OCI-LY7 (cell line): ENCODE measurements around the gene TCF23. TPM values are rescaled to one million over a fixed set of nuclear protein-coding genes. Genes with fewer than 3 reads are reported as not detected.

Source experiments
- BruUV-seq: library from RNA; stranded (reverse); fragments of 400-500 nt; replicated peaks from 2 replicates; lab custom pipeline; 2021; lab: Mats Ljungman, UMichigan
- CTCF ChIA-PET: fragments of 300-600 bp; sonication (Branson Sonifier 250); formaldehyde crosslinking; loops from one replicate; lab custom pipeline; 2022; ENCODE audit warnings: antibody characterized with exemption; ENCODE audit not compliant: unreplicated experiment; lab: Charles Lee
- POLR2A ChIA-PET: fragments of 300-600 bp; sonication (Branson Sonifier 250); formaldehyde crosslinking; loops from one replicate; lab custom pipeline; 2022; ENCODE audit warnings: antibody characterized with exemption; lab: Charles Lee
- DNase-seq: peaks from one replicate; pipeline ENCODE4 v3.0.0-alpha.2; 2015; ENCODE audit warnings: low spot score
- H2AFZ ChIP-seq: fragments of 200-600 bp; sonication (generic), shearing (Covaris generic); 2 replicates; pipeline ENCODE4 v1.6.1; 2014; ENCODE audit warnings: mild to moderate bottlenecking, antibody characterized with exemption, low read length, moderate library complexity
- H3K27ac ChIP-seq: fragments of 200-600 bp; sonication (generic); 2 replicates; pipeline ENCODE4 v1.5.1; 2014; ENCODE audit warnings: mixed run types, low read depth, mild to moderate bottlenecking, moderate library complexity, low read length, inconsistent platforms; ENCODE audit not compliant: poor library complexity, severe bottlenecking
- H3K36me3 ChIP-seq: fragments of 200-600 bp; sonication (generic); 2 replicates; pipeline ENCODE4 v1.6.1; 2014; ENCODE audit warnings: mild to moderate bottlenecking, antibody characterized with exemption, low read length, moderate library complexity, mixed read lengths; ENCODE audit not compliant: insufficient read depth
- H3K4me1 ChIP-seq: fragments of 200-600 bp; sonication (generic); 2 replicates; pipeline ENCODE4 v1.5.1; 2014; ENCODE audit warnings: mild to moderate bottlenecking, low read length; ENCODE audit not compliant: insufficient read depth, poor library complexity, severe bottlenecking
- H3K4me2 ChIP-seq: fragments of 200-600 bp; sonication (generic); 2 replicates; pipeline ENCODE4 v1.6.1; 2014; ENCODE audit warnings: mild to moderate bottlenecking, low read length
- H3K4me3 ChIP-seq: fragments of 200-600 bp; sonication (generic); 2 replicates; pipeline ENCODE4 v1.5.1; 2014; ENCODE audit warnings: mild to moderate bottlenecking, low read depth, low read length; ENCODE audit not compliant: poor library complexity, severe bottlenecking
- H3K79me2 ChIP-seq: fragments of 200-600 bp; sonication (generic); 2 replicates; pipeline ENCODE4 v1.6.1; 2016; ENCODE audit warnings: low read depth, mild to moderate bottlenecking, low read length, moderate library complexity, mixed read lengths; ENCODE audit not compliant: insufficient read depth
- H3K9me2 ChIP-seq: fragments of 200-600 bp; sonication (generic); 2 replicates; pipeline ENCODE4 v1.6.1; 2016; ENCODE audit warnings: mild to moderate bottlenecking, low read length, mixed read lengths; ENCODE audit not compliant: insufficient read depth
- H3K9me3 ChIP-seq: fragments of 200-600 bp; sonication (generic); 2 replicates; pipeline ENCODE4 v1.6.1; 2014; ENCODE audit warnings: mild to moderate bottlenecking, mixed run types, low read length, mixed read lengths
- H4K20me1 ChIP-seq: fragments of 200-600 bp; sonication (generic); 2 replicates; pipeline ENCODE4 v1.6.1; 2014; ENCODE audit warnings: mild to moderate bottlenecking, antibody characterized with exemption, low read length, moderate library complexity, mixed read lengths; ENCODE audit not compliant: insufficient read depth
- EZH2phosphoT487 ChIP-seq: fragments of 200-600 bp; sonication (generic); IDR thresholded peaks from 2 replicates; pipeline ENCODE4 v1.6.1; 2018; ENCODE audit warnings: low read depth, borderline replicate concordance, mild to moderate bottlenecking, mixed run types, antibody characterized with exemption, low read length, moderate library complexity, mixed read lengths
- intact Hi-C: fragments of 100-400 bp; cut with micrococcal nuclease; formaldehyde crosslinking; loops from one replicate; pipeline ENCODE4 v1.10.0; 2022; ENCODE audit not compliant: unreplicated experiment
- total RNA-seq, 2 experiments: library from RNA; depleted of rRNA in 1 of 2; stranded (reverse); fragments of >200 nt in 1 of 2; shearing (Covaris generic) in 1 of 2; gene quantifications; 2 replicates each; pipeline ENCODE4 v1.2.3, GENCODE V29; 2014 to 2022
- TF ChIP-seq, protein P1 (sequence below): fragments of 200-600 bp; sonication (generic); conservative IDR thresholded peaks from 2 replicates; pipeline ENCODE4 v1.5.1; 2014; ENCODE audit warnings: mild to moderate bottlenecking, antibody characterized with exemption, low read length, moderate library complexity, mixed read lengths

TCF23 gene
- total RNA-seq, 2 experiments from 2014 or later: 0.25 TPM; not detected in 1

DNA sequence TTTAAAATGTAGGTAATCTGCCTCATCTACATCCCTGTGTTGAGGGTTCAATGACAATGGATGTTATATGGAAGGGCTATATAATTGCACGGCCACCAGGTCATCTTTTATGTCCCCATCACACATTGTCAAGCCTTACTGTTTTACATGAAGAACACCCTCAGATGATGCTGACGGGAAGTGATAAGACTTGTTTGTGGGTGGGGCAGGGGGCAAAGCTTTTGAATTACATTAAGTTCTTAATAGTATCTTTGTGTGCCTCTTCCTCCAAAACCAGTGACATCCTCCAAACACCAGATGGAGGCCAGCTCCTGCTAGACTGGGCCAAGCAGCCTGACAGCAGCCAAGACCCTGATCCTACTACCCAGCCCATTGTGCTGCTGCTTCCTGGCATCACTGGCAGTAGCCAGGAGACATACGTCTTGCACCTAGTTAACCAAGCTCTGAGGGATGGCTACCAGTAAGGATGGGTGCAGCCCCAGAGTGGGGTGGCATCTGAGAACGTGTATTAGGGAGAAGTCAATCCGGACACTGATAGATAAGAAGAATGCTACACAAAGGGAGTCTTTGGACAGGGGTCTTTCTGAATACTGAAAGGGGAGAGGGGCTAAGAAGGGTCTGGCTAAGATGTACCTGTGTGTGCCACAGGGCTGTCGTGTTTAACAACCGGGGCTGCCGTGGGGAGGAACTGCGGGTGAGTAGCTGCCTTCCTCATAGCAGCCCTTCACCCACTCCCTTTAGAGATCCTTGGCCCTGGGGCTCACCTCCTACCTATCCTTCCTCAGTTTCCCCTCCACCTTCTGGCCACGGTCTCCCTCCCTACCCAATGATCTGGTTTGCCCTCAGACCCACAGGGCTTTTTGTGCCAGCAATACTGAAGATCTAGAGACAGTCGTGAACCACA lies 19.9 kb upstream of the TCF23 start:
- intact Hi-C loops: no loop called here
- ChIA-PET CTCF (no interaction called here), POLR2A (interaction anchor here (0.5 to 0.6 kb wide), 3 partner anchors 23 to 64 kb away, joined by 3 to 4 read pairs (median 3); no protein-coding TSS in a partner anchor)
- Histone ChIP-seq H4K20me1 (peaks cover 5% of the 10 kb centered on the region; the same call in 1 of the 2 replicates), H3K4me2 (no peak overlapping the region), H3K79me2 (peaks cover 16% of the 10 kb centered on the region), H3K9me2 (no peaks in the 10 kb centered on the region), H3K9me3 (no peaks in the 10 kb centered on the region), H3K27ac (no peak overlapping the region), H3K36me3 (peaks cover 56% of the 10 kb centered on the region), H3K4me1 (peaks cover 12% of the 10 kb centered on the region), H3K4me3 (no peak overlapping the region), H2AFZ (no peak overlapping the region)
- BruUV-seq: no TSS peak
- DNase-seq: no peak
- TF ChIP-seq EZH2phosphoT487: no peak
- TF ChIP-seq, protein P1, sequence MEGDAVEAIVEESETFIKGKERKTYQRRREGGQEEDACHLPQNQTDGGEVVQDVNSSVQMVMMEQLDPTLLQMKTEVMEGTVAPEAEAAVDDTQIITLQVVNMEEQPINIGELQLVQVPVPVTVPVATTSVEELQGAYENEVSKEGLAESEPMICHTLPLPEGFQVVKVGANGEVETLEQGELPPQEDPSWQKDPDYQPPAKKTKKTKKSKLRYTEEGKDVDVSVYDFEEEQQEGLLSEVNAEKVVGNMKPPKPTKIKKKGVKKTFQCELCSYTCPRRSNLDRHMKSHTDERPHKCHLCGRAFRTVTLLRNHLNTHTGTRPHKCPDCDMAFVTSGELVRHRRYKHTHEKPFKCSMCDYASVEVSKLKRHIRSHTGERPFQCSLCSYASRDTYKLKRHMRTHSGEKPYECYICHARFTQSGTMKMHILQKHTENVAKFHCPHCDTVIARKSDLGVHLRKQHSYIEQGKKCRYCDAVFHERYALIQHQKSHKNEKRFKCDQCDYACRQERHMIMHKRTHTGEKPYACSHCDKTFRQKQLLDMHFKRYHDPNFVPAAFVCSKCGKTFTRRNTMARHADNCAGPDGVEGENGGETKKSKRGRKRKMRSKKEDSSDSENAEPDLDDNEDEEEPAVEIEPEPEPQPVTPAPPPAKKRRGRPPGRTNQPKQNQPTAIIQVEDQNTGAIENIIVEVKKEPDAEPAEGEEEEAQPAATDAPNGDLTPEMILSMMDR: no peak

DNA sequence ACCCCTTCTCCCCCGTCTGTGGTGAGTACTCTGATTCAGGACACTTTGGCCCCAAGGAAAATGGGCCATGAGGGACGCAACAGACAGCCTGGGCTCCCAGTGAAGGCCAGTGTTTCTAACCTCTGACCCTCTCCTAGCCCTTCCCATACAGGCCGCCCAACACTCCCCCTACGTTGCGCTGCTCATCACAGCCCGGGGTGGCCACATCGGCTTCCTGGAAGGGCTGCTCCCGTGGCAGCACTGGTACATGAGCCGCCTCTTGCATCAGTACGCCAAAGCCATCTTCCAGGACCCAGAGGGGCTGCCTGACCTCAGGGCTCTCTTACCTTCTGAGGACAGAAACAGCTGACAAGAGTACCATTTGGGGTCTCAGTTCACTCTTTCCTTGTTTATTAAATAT lies 18.4 kb upstream of the TCF23 start:
- Histone ChIP-seq H4K20me1 (peaks cover 5% of the 10 kb centered on the region; the same call in 1 of the 2 replicates), H3K9me3 (no peaks in the 10 kb centered on the region), H3K4me1 (peaks cover 19% of the 10 kb centered on the region), H3K4me3 (no peak overlapping the region), H3K36me3 (peaks cover 56% of the 10 kb centered on the region), H3K27ac (no peak overlapping the region), H3K79me2 (peaks cover 20% of the 10 kb centered on the region), H2AFZ (no peak overlapping the region), H3K4me2 (no peak overlapping the region), H3K9me2 (no peaks in the 10 kb centered on the region)
- no peak for DNase-seq
- TF ChIP-seq, protein P1: no peak
- no peak for TF ChIP-seq EZH2phosphoT487
- ChIA-PET CTCF (no interaction called here), POLR2A (no interaction called here)
- intact Hi-C loops: loop anchor here (5.0 kb wide), 1 partner anchor 82 kb away; the partner anchor contains the start of genes ATRAID and SLC5A6
- BruUV-seq: no TSS peak
